Measurements from ENCODE around the gene ZNF212.

The ZNF212 gene

DNA sequence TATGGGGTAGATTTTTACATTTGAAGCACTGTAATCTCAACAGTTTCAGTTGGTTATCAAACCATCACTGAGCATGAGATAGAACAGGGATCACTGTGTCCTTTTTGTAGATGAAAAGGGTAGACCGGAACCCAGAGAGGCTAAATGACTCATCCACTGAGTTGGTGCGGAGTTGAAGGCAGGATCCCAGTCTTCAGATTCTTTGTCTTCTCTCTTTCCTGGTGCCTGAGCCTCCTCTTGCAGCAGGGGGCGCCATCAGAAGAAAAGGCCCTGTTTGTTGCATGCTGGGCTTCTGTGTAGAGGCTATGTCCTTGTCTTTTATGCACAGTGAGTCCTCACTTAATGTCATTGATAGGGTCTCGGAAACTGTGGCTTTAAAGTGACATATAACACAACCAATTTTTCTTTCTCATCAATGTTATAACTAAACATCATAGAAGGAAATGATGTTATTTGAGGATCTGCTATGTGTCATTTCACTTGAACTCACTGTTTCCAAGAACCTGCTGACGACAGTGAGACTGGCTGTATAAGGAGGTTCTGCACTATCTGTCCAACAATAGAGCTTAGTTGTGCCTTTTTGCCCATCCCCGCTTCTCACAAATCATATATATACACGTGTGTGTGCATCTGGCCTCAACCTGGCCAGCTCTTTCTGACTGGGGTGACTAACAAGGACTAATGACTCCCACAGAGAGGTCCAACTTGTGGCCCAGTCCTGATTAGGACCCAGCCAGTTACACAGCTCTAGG, 29.8 kb upstream of the ZNF212 start (continued):
- TF ChIP-seq ZBTB17 (tag by site-specific recombination; IDR thresholded peaks at IDR 0.05): peak; percentile 69
- no peak for TF ChIP-seq ZIC2 (tag by site-specific recombination; IDR thresholded peaks at IDR 0.05)
- TF ChIP-seq KLF7 (tag by site-specific recombination; IDR thresholded peaks at IDR 0.05; ENCODE audit: borderline replicate concordance): no peak

DNA sequence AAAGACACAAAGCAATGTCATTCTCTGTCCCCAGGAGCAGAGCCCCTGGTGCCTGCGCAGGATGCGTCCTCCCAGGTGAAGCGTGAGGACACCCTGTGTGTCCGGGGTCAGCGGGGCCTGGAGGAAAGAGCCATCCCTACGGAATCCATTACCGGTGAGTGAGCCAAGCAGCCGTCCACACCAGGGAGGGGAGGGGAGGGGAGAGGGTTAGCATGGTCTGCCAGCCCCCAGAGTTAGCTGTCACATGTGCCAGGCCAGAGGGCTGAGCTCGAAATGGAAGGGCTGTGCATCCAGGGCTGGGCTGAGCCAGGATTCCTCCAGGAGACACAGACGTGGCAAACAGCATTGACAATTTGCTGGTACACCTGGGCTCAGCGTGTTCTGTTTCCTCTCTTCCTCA, 28.9 kb upstream of the ZNF212 start:
- CTCF ChIA-PET: interaction anchor here (0.6 to 1.2 kb wide), 7 partner anchors 8 to 211 kb away, joined by 3 to 5 read pairs (median 3); no protein-coding TSS in a partner anchor
- TF ChIP-seq ZNF560 (tag by site-specific recombination; IDR thresholded peaks at IDR 0.05; ENCODE audit: borderline replicate concordance) (no peak), ZFP37 (tag by site-specific recombination; IDR thresholded peaks at IDR 0.05) (no peak), ZNF701 (tag by site-specific recombination; IDR thresholded peaks at IDR 0.05) (no peak), ZNF473 (tag by site-specific recombination; IDR thresholded peaks at IDR 0.05) (no peak), ZBTB7A (tag by site-specific recombination; IDR thresholded peaks at IDR 0.05; ENCODE audit: low read depth) (no peak), ZBTB8A (tag by site-specific recombination; IDR thresholded peaks at IDR 0.05) (no peak), GFI1B (tag by site-specific recombination; IDR thresholded peaks at IDR 0.05) (no peak)
- H3K4me3 ChIP-seq (ENCODE audit: low read depth, low read length): no peak overlapping the region
- no peak overlapping the region for H3K27ac ChIP-seq (ENCODE audit: extremely low read depth, low read depth, low read length)
- peaks cover 35 to 96% of the 10 kb centered on the region in 2 experiments for H3K36me3 ChIP-seq (ENCODE audit: control insufficient read depth in 2 of 2, insufficient read depth in 1 of 2, low read length in 2 of 2)
- no peaks in the 10 kb centered on the region for H3K9me3 ChIP-seq (ENCODE audit: control insufficient read depth, insufficient read depth, low read depth, low read length)
- POLR2A ChIA-PET: no interaction called here
- H3K4me1 ChIP-seq (ENCODE audit: control insufficient read depth, insufficient read depth, low read length): no peaks in the 10 kb centered on the region

DNA sequence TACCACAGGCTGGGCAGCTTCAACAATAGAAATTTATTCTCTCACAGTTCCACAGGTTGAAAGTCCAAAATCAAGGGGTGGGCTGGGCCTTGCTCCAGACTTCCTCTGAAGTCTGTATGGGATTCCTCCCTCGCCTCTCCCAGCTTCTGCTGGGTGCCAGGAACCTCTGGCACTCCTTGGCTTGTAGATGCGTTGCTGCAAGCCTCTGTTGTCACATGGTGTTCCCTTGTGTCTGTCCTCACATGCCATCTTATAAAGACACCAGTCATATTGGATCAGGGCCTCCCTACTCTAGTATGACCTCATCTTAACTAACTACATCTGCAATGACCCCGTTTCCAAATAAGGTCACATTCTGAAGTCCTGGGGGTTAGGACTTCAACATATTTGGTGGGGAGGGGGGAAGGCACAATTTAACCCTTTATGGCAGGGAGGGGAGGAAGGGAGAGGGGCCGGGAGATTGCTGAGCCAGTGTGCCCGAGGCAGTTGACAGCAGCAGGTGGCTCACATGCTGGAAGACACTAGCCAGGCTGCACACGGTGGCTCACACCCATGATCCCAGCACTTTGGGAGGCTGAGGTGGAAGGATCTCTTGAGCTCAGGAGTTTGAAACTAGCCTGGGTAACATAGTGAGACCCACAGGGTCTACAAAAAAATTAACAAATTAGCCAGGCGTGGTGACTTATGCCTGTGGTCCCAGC, 25.3 kb upstream of the ZNF212 start:
- ChIA-PET CTCF (interaction anchor here (0.9 to 1.2 kb wide), 4 partner anchors 17 to 47 kb away, joined by 3 to 5 read pairs (median 4); no protein-coding TSS in a partner anchor), POLR2A (interaction anchor here (0.7 to 1.6 kb wide), 4 partner anchors 15 to 144 kb away, joined by 4 read pairs; partner anchors contain the start of genes ZNF282 and ZNF783)
- Histone ChIP-seq H3K27ac (ENCODE audit: extremely low read depth, low read depth, low read length) (no peak overlapping the region), H3K4me3 (ENCODE audit: low read depth, low read length) (no peak overlapping the region), H3K36me3 (ENCODE audit: control insufficient read depth in 2 of 2, insufficient read depth in 1 of 2, low read length in 2 of 2) (peaks cover 43 to 100% of the 10 kb centered on the region in 2 experiments), H3K9me3 (ENCODE audit: control insufficient read depth, insufficient read depth, low read depth, low read length) (no peaks in the 10 kb centered on the region), H3K4me1 (ENCODE audit: control insufficient read depth, insufficient read depth, low read length) (no peaks in the 10 kb centered on the region)
- TF ChIP-seq ZNF302 (tag by site-specific recombination; IDR thresholded peaks at IDR 0.05; ENCODE audit: low read depth) (no peak), ZNF654 (tag by site-specific recombination; IDR thresholded peaks at IDR 0.05; ENCODE audit: low read depth) (no peak), ZFHX2 (tag by site-specific recombination; conservative IDR thresholded peaks at IDR 0.05) (no peak), ZSCAN30 (tag by site-specific recombination; IDR thresholded peaks at IDR 0.05) (no peak)

DNA sequence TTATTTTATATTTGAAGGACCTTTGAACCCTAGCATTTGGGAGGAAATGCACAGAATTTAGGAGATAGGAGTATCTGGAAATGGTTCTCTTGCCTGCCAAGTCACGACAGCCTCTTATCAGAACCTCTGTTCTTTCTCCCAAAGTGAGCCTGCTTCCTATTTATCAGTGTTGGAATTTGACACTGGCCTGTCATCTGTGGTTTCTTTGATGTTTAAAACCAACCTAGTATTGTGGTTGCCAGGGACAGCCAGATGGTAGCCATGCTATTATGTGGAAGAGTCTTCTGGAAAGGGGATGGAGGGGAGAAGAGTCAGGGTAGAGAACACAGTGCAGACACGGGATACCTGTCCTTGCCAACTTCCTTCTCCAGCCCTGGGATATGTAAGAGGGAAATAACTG, 23.0 kb upstream of the ZNF212 start:
- Histone ChIP-seq H3K9me3 (ENCODE audit: control insufficient read depth, insufficient read depth, low read depth, low read length) (no peaks in the 10 kb centered on the region), H3K36me3 (ENCODE audit: control insufficient read depth in 2 of 2, insufficient read depth in 1 of 2, low read length in 2 of 2) (peaks cover 42 to 100% of the 10 kb centered on the region in 2 experiments), H3K4me1 (ENCODE audit: control insufficient read depth, insufficient read depth, low read length) (no peaks in the 10 kb centered on the region), H3K4me3 (ENCODE audit: low read depth, low read length) (no peak overlapping the region), H3K27ac (ENCODE audit: extremely low read depth, low read depth, low read length) (no peak overlapping the region)
- POLR2A ChIA-PET: no interaction called here
- TF ChIP-seq, protein P1, sequence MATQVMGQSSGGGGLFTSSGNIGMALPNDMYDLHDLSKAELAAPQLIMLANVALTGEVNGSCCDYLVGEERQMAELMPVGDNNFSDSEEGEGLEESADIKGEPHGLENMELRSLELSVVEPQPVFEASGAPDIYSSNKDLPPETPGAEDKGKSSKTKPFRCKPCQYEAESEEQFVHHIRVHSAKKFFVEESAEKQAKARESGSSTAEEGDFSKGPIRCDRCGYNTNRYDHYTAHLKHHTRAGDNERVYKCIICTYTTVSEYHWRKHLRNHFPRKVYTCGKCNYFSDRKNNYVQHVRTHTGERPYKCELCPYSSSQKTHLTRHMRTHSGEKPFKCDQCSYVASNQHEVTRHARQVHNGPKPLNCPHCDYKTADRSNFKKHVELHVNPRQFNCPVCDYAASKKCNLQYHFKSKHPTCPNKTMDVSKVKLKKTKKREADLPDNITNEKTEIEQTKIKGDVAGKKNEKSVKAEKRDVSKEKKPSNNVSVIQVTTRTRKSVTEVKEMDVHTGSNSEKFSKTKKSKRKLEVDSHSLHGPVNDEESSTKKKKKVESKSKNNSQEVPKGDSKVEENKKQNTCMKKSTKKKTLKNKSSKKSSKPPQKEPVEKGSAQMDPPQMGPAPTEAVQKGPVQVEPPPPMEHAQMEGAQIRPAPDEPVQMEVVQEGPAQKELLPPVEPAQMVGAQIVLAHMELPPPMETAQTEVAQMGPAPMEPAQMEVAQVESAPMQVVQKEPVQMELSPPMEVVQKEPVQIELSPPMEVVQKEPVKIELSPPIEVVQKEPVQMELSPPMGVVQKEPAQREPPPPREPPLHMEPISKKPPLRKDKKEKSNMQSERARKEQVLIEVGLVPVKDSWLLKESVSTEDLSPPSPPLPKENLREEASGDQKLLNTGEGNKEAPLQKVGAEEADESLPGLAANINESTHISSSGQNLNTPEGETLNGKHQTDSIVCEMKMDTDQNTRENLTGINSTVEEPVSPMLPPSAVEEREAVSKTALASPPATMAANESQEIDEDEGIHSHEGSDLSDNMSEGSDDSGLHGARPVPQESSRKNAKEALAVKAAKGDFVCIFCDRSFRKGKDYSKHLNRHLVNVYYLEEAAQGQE (tag by site-specific recombination; IDR thresholded peaks at IDR 0.05): no peak
- TF ChIP-seq SP2 (tag by site-specific recombination; IDR thresholded peaks at IDR 0.05) (no peak), ZNF629 (tag by site-specific recombination; IDR thresholded peaks at IDR 0.05) (no peak), ZNF366 (tag by site-specific recombination; conservative IDR thresholded peaks at IDR 0.05) (no peak), ZNF670 (tag by site-specific recombination; IDR thresholded peaks at IDR 0.05; ENCODE audit: low read depth) (no peak)
- TF ChIP-seq, protein P2, sequence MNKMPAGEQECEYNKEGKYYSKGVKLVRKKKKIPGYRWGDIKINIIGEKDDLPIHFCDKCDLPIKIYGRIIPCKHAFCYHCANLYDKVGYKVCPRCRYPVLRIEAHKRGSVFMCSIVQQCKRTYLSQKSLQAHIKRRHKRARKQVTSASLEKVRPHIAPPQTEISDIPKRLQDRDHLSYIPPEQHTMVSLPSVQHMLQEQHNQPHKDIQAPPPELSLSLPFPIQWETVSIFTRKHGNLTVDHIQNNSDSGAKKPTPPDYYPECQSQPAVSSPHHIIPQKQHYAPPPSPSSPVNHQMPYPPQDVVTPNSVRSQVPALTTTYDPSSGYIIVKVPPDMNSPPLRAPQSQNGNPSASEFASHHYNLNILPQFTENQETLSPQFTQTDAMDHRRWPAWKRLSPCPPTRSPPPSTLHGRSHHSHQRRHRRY (tag by site-specific recombination; IDR thresholded peaks at IDR 0.05): no peak
- CTCF ChIA-PET: interaction anchor here (0.7 kb wide), 1 partner anchor 95 kb away, joined by 3 read pairs; no protein-coding TSS in a partner anchor

All from HEK293 (cell line).